Measurements from ENCODE around the gene GFPT1.

DNA sequence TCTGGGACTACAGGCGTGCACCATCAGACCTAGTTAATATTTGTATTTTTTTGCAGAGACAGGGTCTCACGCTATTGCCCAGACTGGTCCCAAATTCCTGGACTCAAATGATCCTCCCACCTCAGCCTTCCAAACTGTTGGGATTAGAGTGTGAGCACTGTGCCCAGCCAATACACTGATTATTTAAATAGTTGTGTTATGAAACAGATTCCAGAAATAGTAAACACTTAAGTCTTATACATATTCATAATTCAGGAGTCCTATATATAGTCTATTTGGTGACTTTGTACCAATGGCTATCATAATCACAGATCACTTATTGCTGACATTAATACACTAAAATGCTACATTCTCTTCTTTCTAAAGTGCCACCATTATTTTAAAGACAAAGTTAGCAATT, 37.4 kb upstream of the GFPT1 start:
- TF ChIP-seq, protein P1, sequence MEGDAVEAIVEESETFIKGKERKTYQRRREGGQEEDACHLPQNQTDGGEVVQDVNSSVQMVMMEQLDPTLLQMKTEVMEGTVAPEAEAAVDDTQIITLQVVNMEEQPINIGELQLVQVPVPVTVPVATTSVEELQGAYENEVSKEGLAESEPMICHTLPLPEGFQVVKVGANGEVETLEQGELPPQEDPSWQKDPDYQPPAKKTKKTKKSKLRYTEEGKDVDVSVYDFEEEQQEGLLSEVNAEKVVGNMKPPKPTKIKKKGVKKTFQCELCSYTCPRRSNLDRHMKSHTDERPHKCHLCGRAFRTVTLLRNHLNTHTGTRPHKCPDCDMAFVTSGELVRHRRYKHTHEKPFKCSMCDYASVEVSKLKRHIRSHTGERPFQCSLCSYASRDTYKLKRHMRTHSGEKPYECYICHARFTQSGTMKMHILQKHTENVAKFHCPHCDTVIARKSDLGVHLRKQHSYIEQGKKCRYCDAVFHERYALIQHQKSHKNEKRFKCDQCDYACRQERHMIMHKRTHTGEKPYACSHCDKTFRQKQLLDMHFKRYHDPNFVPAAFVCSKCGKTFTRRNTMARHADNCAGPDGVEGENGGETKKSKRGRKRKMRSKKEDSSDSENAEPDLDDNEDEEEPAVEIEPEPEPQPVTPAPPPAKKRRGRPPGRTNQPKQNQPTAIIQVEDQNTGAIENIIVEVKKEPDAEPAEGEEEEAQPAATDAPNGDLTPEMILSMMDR (conservative IDR thresholded peaks at IDR 0.05 in 1 of 2, IDR thresholded peaks at IDR 0.05 in 1 of 2; ENCODE audit: low read depth in 1 of 2, low read length in 2 of 2): no peak
- TF ChIP-seq EZH2 (IDR thresholded peaks at IDR 0.05; ENCODE audit: low read length, missing control alignments): no peak

Data from fibroblast of lung (primary cell).